Measurements from ENCODE around the gene TNFRSF4.

The TNFRSF4 gene

DNA sequence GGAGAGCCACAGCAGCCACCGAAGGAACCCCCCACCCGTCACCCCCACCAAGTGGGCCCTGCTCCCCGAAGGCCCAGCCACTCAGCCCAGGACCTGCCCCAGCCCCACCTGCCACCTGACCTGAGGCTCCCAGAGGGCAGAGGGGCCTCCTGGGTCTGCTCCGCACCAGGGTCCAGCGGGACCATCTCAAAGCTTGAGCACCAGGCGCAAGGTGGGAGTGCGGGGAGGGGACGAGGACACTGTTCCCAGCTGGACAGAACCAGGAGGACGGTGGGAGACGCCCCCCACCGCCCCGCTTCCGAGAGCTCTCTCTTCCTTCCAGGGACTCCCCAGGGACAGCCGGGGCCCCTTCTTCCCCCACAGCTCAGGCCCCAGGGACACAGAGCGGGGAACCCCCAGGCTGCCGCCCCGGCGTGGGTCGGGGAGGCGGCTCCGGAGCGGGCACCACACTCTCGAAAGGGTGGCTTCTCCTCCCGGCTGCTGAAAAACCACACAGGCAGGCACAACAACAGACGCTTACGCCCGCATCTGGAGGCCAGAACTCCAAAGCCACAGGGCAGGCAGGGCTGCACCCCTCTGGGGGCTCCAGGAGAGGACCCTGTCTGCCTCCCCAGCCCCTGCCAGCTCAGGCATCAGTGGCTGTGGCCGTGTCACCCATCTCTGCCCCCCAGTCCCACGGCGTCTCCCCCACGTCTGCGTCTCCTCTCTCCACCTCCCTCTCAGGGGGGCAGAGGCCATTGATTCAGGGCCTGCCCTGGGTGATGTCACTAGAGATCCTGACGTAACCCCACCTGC is 42.2 kb downstream of the TNFRSF4 start:
- peak; percentile 73 for DNase-seq (ENCODE audit: low read depth)
- no peak overlapping the region for H3K4me3 ChIP-seq (ENCODE audit: low read depth, low read length)
- TF ChIP-seq, protein P1, sequence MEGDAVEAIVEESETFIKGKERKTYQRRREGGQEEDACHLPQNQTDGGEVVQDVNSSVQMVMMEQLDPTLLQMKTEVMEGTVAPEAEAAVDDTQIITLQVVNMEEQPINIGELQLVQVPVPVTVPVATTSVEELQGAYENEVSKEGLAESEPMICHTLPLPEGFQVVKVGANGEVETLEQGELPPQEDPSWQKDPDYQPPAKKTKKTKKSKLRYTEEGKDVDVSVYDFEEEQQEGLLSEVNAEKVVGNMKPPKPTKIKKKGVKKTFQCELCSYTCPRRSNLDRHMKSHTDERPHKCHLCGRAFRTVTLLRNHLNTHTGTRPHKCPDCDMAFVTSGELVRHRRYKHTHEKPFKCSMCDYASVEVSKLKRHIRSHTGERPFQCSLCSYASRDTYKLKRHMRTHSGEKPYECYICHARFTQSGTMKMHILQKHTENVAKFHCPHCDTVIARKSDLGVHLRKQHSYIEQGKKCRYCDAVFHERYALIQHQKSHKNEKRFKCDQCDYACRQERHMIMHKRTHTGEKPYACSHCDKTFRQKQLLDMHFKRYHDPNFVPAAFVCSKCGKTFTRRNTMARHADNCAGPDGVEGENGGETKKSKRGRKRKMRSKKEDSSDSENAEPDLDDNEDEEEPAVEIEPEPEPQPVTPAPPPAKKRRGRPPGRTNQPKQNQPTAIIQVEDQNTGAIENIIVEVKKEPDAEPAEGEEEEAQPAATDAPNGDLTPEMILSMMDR (IDR thresholded peaks at IDR 0.05; ENCODE audit: low read depth, low read length) = no peak
- TF ChIP-seq MYC (IDR thresholded peaks at IDR 0.05; ENCODE audit: low read depth, low read length) = no peak
- TF ChIP-seq, protein P2, sequence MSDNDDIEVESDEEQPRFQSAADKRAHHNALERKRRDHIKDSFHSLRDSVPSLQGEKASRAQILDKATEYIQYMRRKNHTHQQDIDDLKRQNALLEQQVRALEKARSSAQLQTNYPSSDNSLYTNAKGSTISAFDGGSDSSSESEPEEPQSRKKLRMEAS (IDR thresholded peaks at IDR 0.05; ENCODE audit: low read depth, low read length) = no peak

DNA sequence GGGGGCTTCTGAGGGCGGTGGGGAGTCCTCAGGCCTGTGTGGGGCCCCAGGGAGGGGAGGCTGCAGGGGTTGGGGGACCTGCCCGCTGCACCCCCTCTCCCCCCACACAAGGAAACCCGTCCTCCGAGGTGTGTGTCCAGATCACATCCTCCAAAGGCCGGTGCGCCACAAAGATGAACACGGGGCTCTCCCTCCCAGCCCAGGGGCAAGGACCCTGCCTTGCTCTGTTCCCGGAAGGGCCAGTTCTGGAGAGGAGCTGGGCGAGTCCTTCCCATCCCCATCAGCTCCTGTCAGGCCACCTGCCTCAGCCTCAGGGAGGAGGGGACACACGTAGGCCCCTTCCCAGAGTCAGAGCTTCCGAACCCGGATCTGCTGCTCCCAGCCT is 42.8 kb downstream of the TNFRSF4 start:
- DNase-seq (ENCODE audit: low read depth) = no peak
- H3K4me3 ChIP-seq (ENCODE audit: low read depth, low read length) = no peak overlapping the region
- TF ChIP-seq, protein P1 (IDR thresholded peaks at IDR 0.05; ENCODE audit: low read depth, low read length) = no peak
- TF ChIP-seq POLR2A (IDR thresholded peaks at IDR 0.05; ENCODE audit: extremely low read depth, insufficient read length) = no peak
- TF ChIP-seq, protein P2 (IDR thresholded peaks at IDR 0.05; ENCODE audit: low read depth, low read length) = no peak
- no peak for TF ChIP-seq MYC (IDR thresholded peaks at IDR 0.05; ENCODE audit: low read depth, low read length)

DNA sequence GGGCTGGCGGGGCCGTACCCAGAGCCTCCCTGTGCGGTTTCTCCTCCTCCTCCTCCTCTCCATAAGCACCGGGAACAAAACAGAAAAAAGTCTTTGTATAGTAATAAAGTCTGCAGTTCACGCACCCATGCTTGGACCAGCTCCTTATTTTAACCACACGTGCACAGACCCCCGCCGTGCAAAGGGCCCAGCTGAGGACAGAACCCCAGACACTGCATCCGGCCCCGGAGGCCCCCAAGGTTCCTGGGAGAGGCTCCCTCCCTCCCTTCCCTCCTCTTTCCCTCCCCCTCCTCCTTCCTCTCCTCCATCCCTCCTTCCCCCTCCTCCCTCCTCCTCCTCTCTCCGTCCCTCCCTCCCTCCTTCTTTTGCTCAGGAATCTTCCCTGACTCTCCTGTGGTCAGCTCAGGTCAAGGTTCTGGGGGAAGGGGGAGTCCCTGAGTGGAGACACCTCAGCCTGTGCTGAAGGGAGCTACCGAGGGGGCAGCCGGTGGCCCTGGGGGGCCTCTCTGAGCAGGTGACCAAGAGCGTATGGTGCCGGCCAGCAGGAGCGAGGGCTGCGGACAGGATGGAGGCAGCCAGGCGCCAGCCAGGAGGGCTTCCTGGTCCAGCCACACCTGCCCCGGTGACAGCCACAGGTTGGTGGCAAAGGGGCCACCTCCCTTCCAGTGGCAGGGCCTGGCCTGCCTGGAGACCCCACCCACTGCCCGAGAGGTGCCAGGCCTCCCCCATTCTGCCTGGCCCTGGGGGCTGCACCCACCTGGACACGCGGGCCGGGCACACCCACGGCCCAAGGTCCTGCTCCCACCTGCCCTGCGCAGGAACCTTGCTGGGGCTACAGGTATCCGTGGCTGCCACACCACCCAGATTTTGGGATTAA is 43.5 kb downstream of the TNFRSF4 start:
- peak; percentile 76 for DNase-seq (ENCODE audit: low read depth)
- no peak overlapping the region for H3K4me3 ChIP-seq (ENCODE audit: low read depth, low read length)
- TF ChIP-seq POLR2A (IDR thresholded peaks at IDR 0.05; ENCODE audit: extremely low read depth, insufficient read length) (no peak), MYC (IDR thresholded peaks at IDR 0.05; ENCODE audit: low read depth, low read length) (no peak)
- TF ChIP-seq, protein P2 (IDR thresholded peaks at IDR 0.05; ENCODE audit: low read depth, low read length) = no peak
- TF ChIP-seq, protein P1 (IDR thresholded peaks at IDR 0.05; ENCODE audit: low read depth, low read length) = no peak

DNA sequence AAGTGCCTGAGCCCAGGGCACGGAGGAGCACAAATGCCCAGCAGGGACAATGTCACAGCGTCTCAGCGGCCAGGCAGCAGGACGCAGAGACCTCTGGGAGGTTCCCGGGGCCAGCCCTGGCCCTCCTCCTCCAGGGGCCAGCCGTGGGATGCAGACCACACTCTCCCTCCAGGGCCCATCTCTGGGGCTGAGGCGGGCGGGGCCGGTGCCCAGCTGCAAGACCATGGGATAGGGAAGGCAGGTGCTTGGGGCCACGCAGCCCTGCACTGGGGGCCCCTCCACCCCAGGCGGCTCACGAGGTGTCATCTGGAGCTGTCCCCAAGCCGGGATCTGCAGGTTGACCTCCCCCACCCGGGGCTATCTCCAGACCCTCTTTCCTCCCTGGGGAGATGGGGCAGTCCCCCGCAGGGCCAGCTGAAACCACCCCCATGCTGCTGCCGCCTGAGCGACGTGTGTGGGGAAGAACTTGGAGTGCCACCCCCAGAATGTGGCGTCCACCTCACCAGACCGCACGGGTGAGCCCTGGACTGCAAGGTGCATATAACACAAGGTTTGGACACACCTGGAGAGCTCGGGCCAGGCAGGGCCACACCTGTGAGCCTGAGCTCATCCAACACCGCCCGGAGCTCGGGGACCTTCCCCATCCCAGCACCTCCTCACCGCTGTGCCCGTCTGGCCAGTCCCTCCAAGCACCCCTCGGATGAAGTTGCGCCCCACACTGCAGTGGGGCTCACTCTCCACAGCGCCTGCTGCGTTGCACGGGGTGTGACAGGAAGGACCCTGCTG is 44.3 kb downstream of the TNFRSF4 start:
- TF ChIP-seq MYC (IDR thresholded peaks at IDR 0.05; ENCODE audit: low read depth, low read length) = no peak
- no peak for TF ChIP-seq POLR2A (IDR thresholded peaks at IDR 0.05; ENCODE audit: extremely low read depth, insufficient read length)
- DNase-seq (ENCODE audit: low read depth) = peak; percentile 72
- no peak overlapping the region for H3K4me3 ChIP-seq (ENCODE audit: low read depth, low read length)

DNA sequence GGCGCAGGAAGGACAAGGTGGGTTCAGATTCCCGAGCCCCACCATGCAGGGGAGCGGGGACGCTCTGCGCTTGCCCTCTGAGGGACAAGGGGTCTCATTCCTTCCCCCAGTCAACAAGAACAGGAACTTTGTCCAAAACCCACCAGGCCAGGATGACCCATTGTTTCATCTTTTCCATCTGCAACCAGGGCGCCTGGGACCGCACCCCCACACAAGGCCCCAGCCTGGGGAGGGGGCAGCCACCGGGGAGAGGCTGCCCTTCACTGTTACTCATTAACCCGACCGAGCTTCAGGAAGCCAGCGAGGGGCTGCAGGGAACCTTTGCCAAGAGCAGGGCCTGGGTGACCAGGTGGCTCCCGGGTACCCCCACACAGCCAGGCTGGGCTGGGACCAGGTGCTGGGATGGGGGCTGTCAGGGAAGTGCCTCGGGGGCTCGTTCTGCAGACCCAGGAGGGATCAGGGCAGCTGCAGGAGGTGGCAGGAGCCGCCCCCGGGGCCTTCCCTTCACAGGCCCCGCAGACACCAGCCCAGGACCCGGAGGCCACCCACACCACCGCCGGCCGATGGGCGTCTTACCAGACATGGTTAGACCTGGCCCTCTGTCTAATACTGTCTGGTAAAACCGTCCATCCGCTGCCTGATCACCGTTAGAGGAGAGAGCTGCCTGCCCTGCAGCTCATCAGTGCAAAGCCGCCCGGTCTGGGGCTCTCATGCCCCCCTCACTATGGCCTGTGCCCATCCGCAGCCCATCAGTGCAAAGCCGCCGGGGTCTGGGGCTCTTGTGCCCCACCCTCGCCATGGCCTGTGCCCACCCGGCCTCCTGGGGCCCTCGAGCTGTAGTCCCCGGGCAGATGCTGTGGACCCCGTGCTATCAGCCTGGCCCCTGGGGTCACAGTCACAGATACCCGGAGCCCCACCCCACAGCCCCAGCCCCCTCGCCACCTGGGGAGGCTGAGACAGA is 45.2 kb downstream of the TNFRSF4 start:
- H3K4me3 ChIP-seq (ENCODE audit: low read depth, low read length) = no peak overlapping the region
- DNase-seq (ENCODE audit: low read depth) = peak; percentile 40
- TF ChIP-seq, protein P2 (IDR thresholded peaks at IDR 0.05; ENCODE audit: low read depth, low read length) = no peak
- no peak for TF ChIP-seq MYC (IDR thresholded peaks at IDR 0.05; ENCODE audit: low read depth, low read length)
- TF ChIP-seq POLR2A (IDR thresholded peaks at IDR 0.05; ENCODE audit: extremely low read depth, insufficient read length) = no peak
- TF ChIP-seq, protein P1 (IDR thresholded peaks at IDR 0.05; ENCODE audit: low read depth, low read length) = no peak

Measured in NB4 (cell line).